ENCODE data around the gene PPIL6. TPM values are rescaled to one million over a fixed set of nuclear protein-coding genes. Genes with fewer than 3 reads are reported as not detected.

PPIL6 gene
- total and polyA plus RNA-seq, 2 donors from 2014 or later, result 6.0 to 8.4 TPM

- no peak for FAIRE-seq
- DNase-seq, result no peak
- H3K36me3 ChIP-seq (ENCODE audit: control insufficient read depth in 2 of 3, insufficient read depth in 3 of 3, low read length in 3 of 3), result peaks cover 4 to 39% (median 37%) of the 10 kb centered on the region in 3 donors
- TF ChIP-seq, protein P1, sequence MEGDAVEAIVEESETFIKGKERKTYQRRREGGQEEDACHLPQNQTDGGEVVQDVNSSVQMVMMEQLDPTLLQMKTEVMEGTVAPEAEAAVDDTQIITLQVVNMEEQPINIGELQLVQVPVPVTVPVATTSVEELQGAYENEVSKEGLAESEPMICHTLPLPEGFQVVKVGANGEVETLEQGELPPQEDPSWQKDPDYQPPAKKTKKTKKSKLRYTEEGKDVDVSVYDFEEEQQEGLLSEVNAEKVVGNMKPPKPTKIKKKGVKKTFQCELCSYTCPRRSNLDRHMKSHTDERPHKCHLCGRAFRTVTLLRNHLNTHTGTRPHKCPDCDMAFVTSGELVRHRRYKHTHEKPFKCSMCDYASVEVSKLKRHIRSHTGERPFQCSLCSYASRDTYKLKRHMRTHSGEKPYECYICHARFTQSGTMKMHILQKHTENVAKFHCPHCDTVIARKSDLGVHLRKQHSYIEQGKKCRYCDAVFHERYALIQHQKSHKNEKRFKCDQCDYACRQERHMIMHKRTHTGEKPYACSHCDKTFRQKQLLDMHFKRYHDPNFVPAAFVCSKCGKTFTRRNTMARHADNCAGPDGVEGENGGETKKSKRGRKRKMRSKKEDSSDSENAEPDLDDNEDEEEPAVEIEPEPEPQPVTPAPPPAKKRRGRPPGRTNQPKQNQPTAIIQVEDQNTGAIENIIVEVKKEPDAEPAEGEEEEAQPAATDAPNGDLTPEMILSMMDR (IDR thresholded peaks at IDR 0.05; ENCODE audit: borderline replicate concordance, extremely low read depth, insufficient read depth), result no peak
- H3K27me3 ChIP-seq (ENCODE audit: control insufficient read depth, insufficient read depth, low read length), result no peaks in the 10 kb centered on the region
- peaks cover 0 to 3% (median 0%) of the 10 kb centered on the region in 3 donors for H3K4me1 ChIP-seq (ENCODE audit: control insufficient read depth in 2 of 3, insufficient read depth in 2 of 3, low read depth in 1 of 3, low read length in 3 of 3)
- H3K9ac ChIP-seq (ENCODE audit: low read length in 3 of 3), result no peak overlapping the region
- H3K4me3 ChIP-seq (ENCODE audit: low read length in 3 of 3), result no peak overlapping the region
- no peak overlapping the region for H3K27ac ChIP-seq (ENCODE audit: low read depth in 2 of 2, low read length in 2 of 2)
- intact Hi-C loops (cut with DNase I), result no loop called here
- no peaks in the 10 kb centered on the region for H3K9me3 ChIP-seq (ENCODE audit: control insufficient read depth in 2 of 3, insufficient read depth in 1 of 3, low read length in 3 of 3)
Measured at GRCh38 chr6:109472132-109472995, 31.9 kb upstream of the PPIL6 start.

DNA sequence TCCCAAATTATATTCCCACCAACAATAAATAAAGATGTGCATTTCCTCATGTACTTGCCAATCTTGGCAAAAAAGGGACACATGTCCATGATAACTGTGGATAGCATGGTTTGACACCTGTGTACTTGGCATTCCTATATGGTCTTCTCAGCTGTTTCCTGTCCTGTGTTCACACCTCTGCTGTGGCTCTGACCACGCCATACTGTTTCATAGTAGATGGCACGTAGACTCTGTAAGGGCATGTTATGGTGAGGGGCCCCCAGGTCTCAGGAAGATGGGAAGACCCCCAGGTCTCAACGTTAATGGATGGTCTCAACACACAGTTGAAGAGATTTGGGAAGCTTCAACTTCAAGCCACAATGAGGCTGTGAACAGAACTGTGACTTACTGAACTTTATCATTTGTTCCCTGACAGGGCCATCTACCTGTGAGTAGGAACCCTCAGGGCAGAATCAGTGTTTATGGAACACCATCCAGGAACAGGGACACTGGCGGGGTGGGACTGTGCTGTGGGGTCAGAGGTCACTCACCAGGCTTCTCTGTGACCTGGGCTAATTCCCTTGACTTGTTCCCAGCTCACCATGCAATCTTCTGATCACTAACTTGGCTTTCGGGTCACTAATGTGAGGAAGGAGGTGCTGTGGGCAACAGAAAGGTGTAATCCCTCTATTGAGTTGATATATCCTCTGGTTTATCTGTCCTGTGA, 30.8 kb upstream of the PPIL6 start:
- Histone ChIP-seq H3K27ac (ENCODE audit: low read depth in 2 of 2, low read length in 2 of 2) (no peak overlapping the region), H3K27me3 (ENCODE audit: control insufficient read depth, insufficient read depth, low read length) (no peaks in the 10 kb centered on the region), H3K4me3 (ENCODE audit: low read length in 3 of 3) (no peak overlapping the region), H3K9ac (ENCODE audit: low read length in 3 of 3) (no peak overlapping the region), H3K36me3 (ENCODE audit: control insufficient read depth in 2 of 3, insufficient read depth in 3 of 3, low read length in 3 of 3) (peaks cover 4 to 42% (median 39%) of the 10 kb centered on the region in 3 donors), H3K9me3 (ENCODE audit: control insufficient read depth in 2 of 3, insufficient read depth in 1 of 3, low read length in 3 of 3) (no peaks in the 10 kb centered on the region), H3K4me1 (ENCODE audit: control insufficient read depth in 2 of 3, insufficient read depth in 2 of 3, low read depth in 1 of 3, low read length in 3 of 3) (peaks cover 0 to 4% (median 1%) of the 10 kb centered on the region in 3 donors)
- no peak for FAIRE-seq
- intact Hi-C loops (cut with DNase I), result no loop called here
- TF ChIP-seq, protein P1 (IDR thresholded peaks at IDR 0.05; ENCODE audit: borderline replicate concordance, extremely low read depth, insufficient read depth), result no peak
- no peak for DNase-seq

- H3K27ac ChIP-seq (ENCODE audit: low read depth in 2 of 2, low read length in 2 of 2), result no peak overlapping the region
- intact Hi-C loops (cut with DNase I), result no loop called here
- H3K4me3 ChIP-seq (ENCODE audit: low read length in 3 of 3), result no peak overlapping the region
- TF ChIP-seq, protein P1 (IDR thresholded peaks at IDR 0.05; ENCODE audit: borderline replicate concordance, extremely low read depth, insufficient read depth), result no peak
- H3K36me3 ChIP-seq (ENCODE audit: control insufficient read depth in 2 of 3, insufficient read depth in 3 of 3, low read length in 3 of 3), result peaks cover 10 to 44% (median 39%) of the 10 kb centered on the region in 3 donors
- DNase-seq, result no peak
- H3K9ac ChIP-seq (ENCODE audit: low read length in 3 of 3), result no peak overlapping the region
- peaks cover 0 to 12% (median 9%) of the 10 kb centered on the region in 3 donors for H3K4me1 ChIP-seq (ENCODE audit: control insufficient read depth in 2 of 3, insufficient read depth in 2 of 3, low read depth in 1 of 3, low read length in 3 of 3)
- no peak for FAIRE-seq
- H3K27me3 ChIP-seq (ENCODE audit: control insufficient read depth, insufficient read depth, low read length), result no peaks in the 10 kb centered on the region
- no peaks in the 10 kb centered on the region for H3K9me3 ChIP-seq (ENCODE audit: control insufficient read depth in 2 of 3, insufficient read depth in 1 of 3, low read length in 3 of 3)
Measured at GRCh38 chr6:109469591-109470189, 29.3 kb upstream of the PPIL6 start.

Measured in kidney (tissue), 14 donors.